Esophagus squamous epithelium (tissue), 5 donors: ENCODE measurements around the gene COG5. TPM values are rescaled to one million over a fixed set of nuclear protein-coding genes. Genes with fewer than 3 reads are reported as not detected.
A peak's percentile ranks its signal among the peaks of the same experiment; 100 is the strongest.

Experiments
- DNase-seq: peaks from one replicate; lab custom pipeline; 2025; lab: John Stamatoyannopoulos, UW
- H3K27ac ChIP-seq, 4 donors: fragments of 200-600 bp; sonication (generic); one replicate each; pipeline ENCODE4 v1.5.1; 2016 to 2019; ENCODE audit warnings: mild to moderate bottlenecking in 1 of 4
- H3K27me3 ChIP-seq, 4 donors: fragments of 200-600 bp; sonication (generic); 1 replicate in 3 of 4; 2 replicates in 1 of 4; pipeline versions ENCODE4 v1.5.1 to v1.6.0; 2017 to 2021; ENCODE audit warnings: antibody characterized with exemption in 1 of 4
- H3K36me3 ChIP-seq, 3 donors: fragments of 200-600 bp; sonication (generic); one replicate each; pipeline ENCODE4 v1.5.1; 2016 to 2019
- H3K4me1 ChIP-seq, 3 donors: fragments of 200-600 bp; sonication (generic); one replicate each; pipeline ENCODE4 v1.5.1; 2017 to 2019
- H3K4me3 ChIP-seq, 4 donors: fragments of 200-600 bp; sonication (generic); 1 replicate in 3 of 4; 2 replicates in 1 of 4; pipeline ENCODE4 v1.5.1; 2016 to 2019; ENCODE audit warnings: mild to moderate bottlenecking in 2 of 4, moderate library complexity in 1 of 4
- H3K9me3 ChIP-seq, 3 donors: fragments of 200-600 bp; sonication (generic); one replicate each; pipeline ENCODE4 v1.5.1; 2016 to 2019
- POLR2A ChIP-seq, 4 donors: fragments of 450-650 bp; IDR thresholded peaks; one replicate each; pipeline ENCODE4 v1.6.1; 2017; ENCODE audit warnings: antibody characterized with exemption in 4 of 4, mild to moderate bottlenecking in 4 of 4, moderate library complexity in 3 of 4
- WGBS, 2 donors: methylation state at CpG; one replicate each; pipeline ENCODE4 v1.1.5; 2018; 5-methylcytosine and 5-hydroxymethylcytosine counted together
- intact Hi-C: fragments of 100-400 bp; cut with DNase I; formaldehyde crosslinking; loops from one replicate; pipeline ENCODE4 v1.15.0; 2022
- total RNA-seq, 4 donors: library from RNA; depleted of rRNA; stranded (reverse); fragments of >200 nt; gene quantifications; one replicate each; pipeline ENCODE4 v1.1.0, GENCODE V29; 2016
- TF ChIP-seq, protein P1 (sequence below), 6 experiments: fragments of 450-650 bp in 4 of 6; fragments of 200-600 bp in 2 of 6; sonication (generic) in 2 of 6; IDR thresholded peaks; one replicate each; pipeline ENCODE4 v1.5.1; 2016 to 2019; ENCODE audit warnings: antibody characterized with exemption in 6 of 6, mild to moderate bottlenecking in 4 of 6, moderate library complexity in 4 of 6
- donor health status: DM: yes; HTN: yes; CAD: no.

The COG5 gene
- total RNA-seq, 4 donors from 2014 or later = 24.4 to 30.0 (median 27.2) TPM

DNA sequence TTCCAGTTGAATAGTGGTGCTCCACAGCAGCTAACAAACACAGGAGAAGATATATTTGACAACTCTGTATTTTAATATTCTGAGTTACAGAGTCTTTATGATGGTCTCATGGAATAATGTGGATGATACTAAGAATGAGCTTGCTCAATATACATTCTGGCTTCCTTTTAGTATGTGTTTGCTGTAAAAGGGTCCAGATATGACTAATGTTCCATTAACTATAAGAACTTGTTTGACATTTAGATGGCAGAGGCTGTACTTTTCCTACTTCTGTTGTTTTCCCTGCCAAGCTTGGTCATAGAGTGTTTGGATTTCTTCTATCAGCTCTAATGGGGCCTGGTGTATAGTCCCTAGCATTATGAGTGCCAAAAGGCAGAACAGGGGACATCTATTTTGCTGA is 155.4 kb downstream of the COG5 start:
- DNase-seq = no peak
- Histone ChIP-seq H3K9me3 (no peaks in the 10 kb centered on the region), H3K36me3 (peaks cover 0 to 23% (median 0%) of the 10 kb centered on the region in 3 donors), H3K4me1 (peaks cover 0 to 15% (median 0%) of the 10 kb centered on the region in 3 donors), H3K4me3 (no peak overlapping the region), H3K27me3 (no peaks in the 10 kb centered on the region), H3K27ac (no peak overlapping the region)
- TF ChIP-seq, protein P1, sequence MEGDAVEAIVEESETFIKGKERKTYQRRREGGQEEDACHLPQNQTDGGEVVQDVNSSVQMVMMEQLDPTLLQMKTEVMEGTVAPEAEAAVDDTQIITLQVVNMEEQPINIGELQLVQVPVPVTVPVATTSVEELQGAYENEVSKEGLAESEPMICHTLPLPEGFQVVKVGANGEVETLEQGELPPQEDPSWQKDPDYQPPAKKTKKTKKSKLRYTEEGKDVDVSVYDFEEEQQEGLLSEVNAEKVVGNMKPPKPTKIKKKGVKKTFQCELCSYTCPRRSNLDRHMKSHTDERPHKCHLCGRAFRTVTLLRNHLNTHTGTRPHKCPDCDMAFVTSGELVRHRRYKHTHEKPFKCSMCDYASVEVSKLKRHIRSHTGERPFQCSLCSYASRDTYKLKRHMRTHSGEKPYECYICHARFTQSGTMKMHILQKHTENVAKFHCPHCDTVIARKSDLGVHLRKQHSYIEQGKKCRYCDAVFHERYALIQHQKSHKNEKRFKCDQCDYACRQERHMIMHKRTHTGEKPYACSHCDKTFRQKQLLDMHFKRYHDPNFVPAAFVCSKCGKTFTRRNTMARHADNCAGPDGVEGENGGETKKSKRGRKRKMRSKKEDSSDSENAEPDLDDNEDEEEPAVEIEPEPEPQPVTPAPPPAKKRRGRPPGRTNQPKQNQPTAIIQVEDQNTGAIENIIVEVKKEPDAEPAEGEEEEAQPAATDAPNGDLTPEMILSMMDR (IDR thresholded peaks at IDR 0.05) = no peak
- no peak for TF ChIP-seq POLR2A (IDR thresholded peaks at IDR 0.05)
- intact Hi-C loops = no loop called here

DNA sequence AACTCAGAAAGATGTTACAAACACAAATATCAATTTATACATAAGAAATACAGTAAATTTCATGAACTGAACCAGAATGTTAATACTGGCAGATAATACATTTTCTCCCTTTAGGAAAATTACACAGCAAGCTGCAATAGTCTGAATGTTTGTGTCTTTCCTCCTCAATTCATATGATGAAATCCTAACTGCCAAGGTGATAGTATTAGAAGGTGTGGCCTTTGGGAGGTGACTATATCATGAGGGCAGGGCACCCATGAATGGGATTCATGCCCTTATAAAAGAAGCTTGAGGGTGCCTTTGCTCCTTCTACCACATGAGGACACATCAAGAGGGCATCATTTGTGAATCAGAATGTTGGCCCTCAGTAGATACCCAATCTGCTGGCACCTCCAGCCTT is 158.2 kb downstream of the COG5 start:
- Histone ChIP-seq H3K27ac (peak overlapping the region in 3 of 4 donors; percentile 15 to 61 (median 45)), H3K4me1 (peaks cover 0 to 15% (median 0%) of the 10 kb centered on the region in 3 donors), H3K4me3 (no peak overlapping the region), H3K9me3 (no peaks in the 10 kb centered on the region), H3K36me3 (peaks cover 0 to 18% (median 0%) of the 10 kb centered on the region in 3 donors), H3K27me3 (no peaks in the 10 kb centered on the region)
- no peak for DNase-seq
- intact Hi-C loops = no loop called here
- TF ChIP-seq POLR2A (IDR thresholded peaks at IDR 0.05) = no peak
- TF ChIP-seq, protein P1 (IDR thresholded peaks at IDR 0.05) = no peak

- TF ChIP-seq, protein P1 (IDR thresholded peaks at IDR 0.05) = no peak
- TF ChIP-seq POLR2A (IDR thresholded peaks at IDR 0.05) = no peak
- H3K36me3 ChIP-seq = peaks cover 0 to 12% (median 0%) of the 10 kb centered on the region in 3 donors
- 45 to 63% methylated on average over 4 of the region's 4 CpGs for WGBS, 2 donors
- H3K4me1 ChIP-seq = peaks cover 0 to 15% (median 0%) of the 10 kb centered on the region in 3 donors
- peak overlapping the region in 3 of 4 donors; percentile 15 to 61 (median 45) for H3K27ac ChIP-seq
- DNase-seq = no peak
- H3K27me3 ChIP-seq = no peaks in the 10 kb centered on the region
- intact Hi-C loops = no loop called here
- H3K4me3 ChIP-seq = no peak overlapping the region
- no peaks in the 10 kb centered on the region for H3K9me3 ChIP-seq
Measured at GRCh38 chr7:107404740-107405537, 158.8 kb downstream of the COG5 start.

- Histone ChIP-seq H3K27me3 (no peaks in the 10 kb centered on the region), H3K27ac (no peak overlapping the region), H3K4me3 (no peak overlapping the region), H3K36me3 (peaks cover 0 to 6% (median 0%) of the 10 kb centered on the region in 3 donors), H3K4me1 (no peaks in the 10 kb centered on the region), H3K9me3 (no peaks in the 10 kb centered on the region)
- intact Hi-C loops = no loop called here
- 93 to 96% methylated on average over 9 of the region's 9 CpGs for WGBS, 2 donors
- no peak for TF ChIP-seq POLR2A (IDR thresholded peaks at IDR 0.05)
- TF ChIP-seq, protein P1 (IDR thresholded peaks at IDR 0.05) = no peak
- DNase-seq = no peak
Measured at GRCh38 chr7:107398161-107398560, 165.6 kb downstream of the COG5 start.

DNA sequence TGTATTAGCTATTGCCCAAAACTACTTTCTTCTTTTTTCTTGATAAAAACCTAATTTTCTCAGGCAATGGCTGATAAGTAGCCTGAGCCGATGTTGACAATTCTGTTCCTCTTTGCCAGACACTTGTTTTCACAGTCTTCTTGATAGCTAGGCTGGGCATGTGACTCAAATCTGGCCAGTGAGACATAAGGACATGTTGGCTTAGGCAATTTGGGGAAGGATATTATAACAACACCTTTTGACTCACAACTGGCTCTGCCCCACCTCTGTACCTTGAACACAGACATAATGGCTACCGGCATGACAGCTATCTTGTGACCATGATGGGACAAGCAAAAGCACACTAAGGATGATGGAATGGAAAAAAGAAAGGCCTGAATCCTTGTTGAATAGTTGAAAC is 166.7 kb downstream of the COG5 start:
- DNase-seq = no peak
- 65 to 94% methylated on average over 2 of the region's 2 CpGs for WGBS, 2 donors
- no peaks in the 10 kb centered on the region for H3K9me3 ChIP-seq

More for the DNA sequence above, 166.7 kb downstream of the COG5 start:
- Histone ChIP-seq H3K27ac (no peak overlapping the region), H3K27me3 (no peaks in the 10 kb centered on the region), H3K4me1 (no peaks in the 10 kb centered on the region), H3K36me3 (peaks cover 0 to 6% (median 0%) of the 10 kb centered on the region in 3 donors), H3K4me3 (no peak overlapping the region)
- intact Hi-C loops = no loop called here
- TF ChIP-seq, protein P1 (IDR thresholded peaks at IDR 0.05) = no peak
- TF ChIP-seq POLR2A (IDR thresholded peaks at IDR 0.05) = no peak
